Measurements from ENCODE around the gene LRP6. TPM values are rescaled to one million over a fixed set of nuclear protein-coding genes. Genes with fewer than 3 reads are reported as not detected.

Gene LRP6
- total and polyA plus RNA-seq, 2 of the 13 experiments (the other 11 are each of a cell fraction or from before 2014, with no cell fraction given): 33.8 to 42.0 TPM

- TF ChIP-seq E2F5 (CRISPR knock-in tag; conservative IDR thresholded peaks at IDR 0.05): no peak
- TF ChIP-seq U2AF1 (optimal IDR thresholded peaks at IDR 0.05; ENCODE audit: low read depth, low read length): no peak
- TF ChIP-seq MBNL3 (CRISPR knock-in tag; conservative IDR thresholded peaks at IDR 0.05): no peak
These were observed 6.0 kb upstream of the LRP6 start (continued) for GRCh38 chr12:12272869-12273268.

- CTCF ChIA-PET (ENCODE audit: low intra/inter-chr PET ratio, low total read pairs): no interaction called here
- no peak for DNase-seq (ENCODE audit: low spot score)
- TF ChIP-seq ZNF331 (CRISPR knock-in tag; IDR thresholded peaks at IDR 0.05): no peak
- TF ChIP-seq ZNF121 (CRISPR knock-in tag; IDR thresholded peaks at IDR 0.05): peak; percentile 30; the same call in 1 of the 2 replicates
- H3K9me3 ChIP-seq (ENCODE audit: low read length): no peaks in the 10 kb centered on the region
- no peak overlapping the region for H3K9ac ChIP-seq (ENCODE audit: insufficient read depth, low read depth, low read length)
- no TSS peak for BruUV-seq (replicated peaks)
- H3K4me1 ChIP-seq (ENCODE audit: insufficient read depth, low read length): peaks cover 19% of the 10 kb centered on the region
- no peak overlapping the region for H2AFZ ChIP-seq (ENCODE audit: low read length)
- H3K4me2 ChIP-seq (ENCODE audit: low read depth, low read length): no peak overlapping the region
- peaks cover 3% of the 10 kb centered on the region; the same call in 1 of the 2 replicates for H4K20me1 ChIP-seq (ENCODE audit: insufficient read depth, low read length)
- no peak overlapping the region for H3K4me3 ChIP-seq (replicated peaks in 1 of 3; ENCODE audit: insufficient read depth in 1 of 3, low read depth in 2 of 3, low read length in 3 of 3)
- ATAC-seq: no peak
- H3K79me2 ChIP-seq (ENCODE audit: insufficient read depth, low read length): peaks cover 17% of the 10 kb centered on the region
- POLR2A ChIA-PET: interaction anchor here (1.1 kb wide), 1 partner anchor 13 kb away, joined by 3 read pairs; no protein-coding TSS in a partner anchor
- in situ Hi-C loops (cut with HindIII; ENCODE audit: extremely low pct_ligation_motif_present, low pct_unique_long_range_greater_than_20kb): loop anchor here (10.0 kb wide), 1 partner anchor 55 kb away; no protein-coding TSS in a partner anchor
- 90% methylated on average over 6 of the region's 6 CpGs for WGBS (ENCODE audit: low lambda C conversion rate)
- no peak for FAIRE-seq
- intact Hi-C loops (cut with micrococcal nuclease; ENCODE audit: unreplicated experiment): no loop called here
- H3K27me3 ChIP-seq (ENCODE audit: control insufficient read depth in 1 of 2, insufficient read depth in 2 of 2, low read length in 2 of 2): no peaks in the 10 kb centered on the region; a peak in 1 of 5 replicates
- no peaks in the 10 kb centered on the region for H3K36me3 ChIP-seq (replicated peaks in 1 of 2; ENCODE audit: control insufficient read depth in 1 of 2, insufficient read depth in 2 of 2, low read length in 2 of 2)
- H3K27ac ChIP-seq (ENCODE audit: extremely low read length, insufficient read depth, low read length): no peak overlapping the region
These were observed 3.4 kb upstream of the LRP6 start for GRCh38 chr12:12270226-12270625.

- intact Hi-C loops (cut with micrococcal nuclease; ENCODE audit: unreplicated experiment) (loop anchor here (1.0 to 5.0 kb wide), 5 partner anchors 47 to 185 kb away; no protein-coding TSS in a partner anchor), in situ Hi-C loops (cut with HindIII; ENCODE audit: extremely low pct_ligation_motif_present, low pct_unique_long_range_greater_than_20kb) (no loop called here)
- peak overlapping the region; percentile 99 for H3K9ac ChIP-seq (ENCODE audit: insufficient read depth, low read depth, low read length)
- H3K27me3 ChIP-seq (ENCODE audit: control insufficient read depth in 1 of 2, insufficient read depth in 2 of 2, low read length in 2 of 2): no peaks in the 10 kb centered on the region; a peak in 1 of 5 replicates
- peak overlapping the region; percentile 96 for H3K4me2 ChIP-seq (ENCODE audit: low read depth, low read length)
- no peaks in the 10 kb centered on the region for H3K9me3 ChIP-seq (ENCODE audit: low read length)
- FAIRE-seq: peak; percentile 39
- peaks cover 35% of the 10 kb centered on the region for H3K4me1 ChIP-seq (ENCODE audit: insufficient read depth, low read length)
- 0% methylated on average over 4 of the region's 6 CpGs for WGBS (ENCODE audit: low lambda C conversion rate)
- peaks cover 40% of the 10 kb centered on the region for H3K79me2 ChIP-seq (ENCODE audit: insufficient read depth, low read length)
- ChIA-PET CTCF (ENCODE audit: low intra/inter-chr PET ratio, low total read pairs) (no interaction called here), POLR2A (interaction anchor here (0.6 to 2.9 kb wide), 5 partner anchors 19 to 89 kb away, joined by 3 to 23 read pairs (median 4); partner anchors contain the start of gene BORCS5)
- peak overlapping the region; percentile 56 for H2AFZ ChIP-seq (ENCODE audit: low read length)
- no peaks in the 10 kb centered on the region for H3K36me3 ChIP-seq (replicated peaks in 1 of 2; ENCODE audit: control insufficient read depth in 1 of 2, insufficient read depth in 2 of 2, low read length in 2 of 2)
- DNase-seq (ENCODE audit: low spot score): no peak
- peak overlapping the region; percentile 90 to 95 (median 93) for H3K4me3 ChIP-seq (replicated peaks in 1 of 3; ENCODE audit: insufficient read depth in 1 of 3, low read depth in 2 of 3, low read length in 3 of 3)
- BruUV-seq (replicated peaks): TSS peak; percentile 96
- peak; percentile 19 for ATAC-seq
- peaks cover 25% of the 10 kb centered on the region for H4K20me1 ChIP-seq (ENCODE audit: insufficient read depth, low read length)
- TF ChIP-seq ZNF546 (CRISPR knock-in tag; conservative IDR thresholded peaks at IDR 0.05) (no peak), TFAP4 (IDR thresholded peaks at IDR 0.05; ENCODE audit: borderline replicate concordance, low read depth) (peak; percentile 26; the same call in 1 of the 2 replicates), POLR2G (IDR thresholded peaks at IDR 0.05; ENCODE audit: low read depth, low read length) (no peak), ZNF138 (CRISPR knock-in tag; IDR thresholded peaks at IDR 0.05; ENCODE audit: low read depth) (no peak), GATAD2A (CRISPR knock-in tag; IDR thresholded peaks at IDR 0.05) (peak; percentile 39; the same call in 1 of the 2 replicates), WIZ (CRISPR knock-in tag; IDR thresholded peaks at IDR 0.05) (no peak), CCDC6 (CRISPR knock-in tag; IDR thresholded peaks at IDR 0.05) (no peak), ZNF652 (CRISPR knock-in tag; IDR thresholded peaks at IDR 0.05; ENCODE audit: borderline replicate concordance, low read depth) (peak; percentile 93), THAP11 (CRISPR knock-in tag; IDR thresholded peaks at IDR 0.05) (no peak), HDAC2 (CRISPR knock-in tag; IDR thresholded peaks at IDR 0.05) (no peak)
- H3K27ac ChIP-seq (ENCODE audit: extremely low read length, insufficient read depth, low read length): peak overlapping the region; percentile 100
These were observed 927 bp upstream of the LRP6 start for GRCh38 chr12:12267742-12268200.

All from HepG2 (cell line).